Nephron progenitor cell (in vitro differentiated cells): Measurements from ENCODE around the gene LDHAL6B.
A peak's percentile ranks its signal among the peaks of the same experiment; 100 is the strongest.

Experiments
- DNase-seq: peaks from one replicate; pipeline ENCODE4 v3.0.0; 2021
- H3K27ac Mint-ChIP-seq: 2 replicates; pipeline ENCODE4 v1.8.0; 2021; ENCODE audit warnings: mild to moderate bottlenecking, moderate library complexity, mixed read lengths
- H3K27me3 Mint-ChIP-seq: 2 replicates; pipeline ENCODE4 v1.8.0; 2021; ENCODE audit warnings: mild to moderate bottlenecking, low read depth, mixed read lengths; ENCODE audit not compliant: poor library complexity
- H3K36me3 Mint-ChIP-seq: 2 replicates; pipeline ENCODE4 v1.8.0; 2021; ENCODE audit warnings: low read depth, mixed read lengths
- H3K4me1 Mint-ChIP-seq: 2 replicates; pipeline ENCODE4 v1.8.0; 2021; ENCODE audit warnings: mixed read lengths
- H3K4me3 Mint-ChIP-seq: 2 replicates; pipeline ENCODE4 v1.8.0; 2021; ENCODE audit warnings: mild to moderate bottlenecking, moderate library complexity, mixed read lengths
- H3K9me3 Mint-ChIP-seq: 2 replicates; pipeline ENCODE4 v1.8.0; 2021; ENCODE audit warnings: mild to moderate bottlenecking, moderate library complexity, mixed read lengths
- TF ChIP-seq, protein P1 (sequence below): fragments of 200-600 bp; sonication (generic); IDR thresholded peaks from 2 replicates; pipeline ENCODE4 v1.5.0; 2021; ENCODE audit warnings: antibody characterized with exemption

The LDHAL6B gene

DNA sequence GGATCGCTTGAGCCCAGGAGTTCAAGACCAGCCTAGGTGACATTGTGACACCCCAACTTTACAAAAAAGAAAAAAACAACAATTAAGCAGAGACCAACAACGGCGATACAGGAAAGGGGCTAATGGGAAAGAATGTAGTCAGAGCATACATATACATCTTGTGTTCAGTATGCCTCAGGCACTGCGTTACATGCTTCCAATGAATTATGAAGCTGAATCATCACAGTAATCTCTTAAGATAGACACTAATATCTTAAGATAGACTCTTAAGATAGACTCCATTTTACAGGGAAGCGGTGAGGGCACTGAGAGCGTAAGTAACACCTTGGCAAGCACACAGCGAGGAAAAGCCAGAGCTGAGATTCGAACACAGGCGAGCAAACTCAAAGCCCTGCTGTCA is 6.1 kb upstream of the LDHAL6B start:
- Mint-ChIP-seq H3K4me1 (peaks cover 14% of the 10 kb centered on the region), H3K4me3 (no peak overlapping the region), H3K36me3 (peaks cover 41% of the 10 kb centered on the region), H3K9me3 (no peaks in the 10 kb centered on the region), H3K27ac (peak overlapping the region; percentile 36), H3K27me3 (no peaks in the 10 kb centered on the region)
- no peak for DNase-seq
- TF ChIP-seq, protein P1, sequence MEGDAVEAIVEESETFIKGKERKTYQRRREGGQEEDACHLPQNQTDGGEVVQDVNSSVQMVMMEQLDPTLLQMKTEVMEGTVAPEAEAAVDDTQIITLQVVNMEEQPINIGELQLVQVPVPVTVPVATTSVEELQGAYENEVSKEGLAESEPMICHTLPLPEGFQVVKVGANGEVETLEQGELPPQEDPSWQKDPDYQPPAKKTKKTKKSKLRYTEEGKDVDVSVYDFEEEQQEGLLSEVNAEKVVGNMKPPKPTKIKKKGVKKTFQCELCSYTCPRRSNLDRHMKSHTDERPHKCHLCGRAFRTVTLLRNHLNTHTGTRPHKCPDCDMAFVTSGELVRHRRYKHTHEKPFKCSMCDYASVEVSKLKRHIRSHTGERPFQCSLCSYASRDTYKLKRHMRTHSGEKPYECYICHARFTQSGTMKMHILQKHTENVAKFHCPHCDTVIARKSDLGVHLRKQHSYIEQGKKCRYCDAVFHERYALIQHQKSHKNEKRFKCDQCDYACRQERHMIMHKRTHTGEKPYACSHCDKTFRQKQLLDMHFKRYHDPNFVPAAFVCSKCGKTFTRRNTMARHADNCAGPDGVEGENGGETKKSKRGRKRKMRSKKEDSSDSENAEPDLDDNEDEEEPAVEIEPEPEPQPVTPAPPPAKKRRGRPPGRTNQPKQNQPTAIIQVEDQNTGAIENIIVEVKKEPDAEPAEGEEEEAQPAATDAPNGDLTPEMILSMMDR = no peak

DNA sequence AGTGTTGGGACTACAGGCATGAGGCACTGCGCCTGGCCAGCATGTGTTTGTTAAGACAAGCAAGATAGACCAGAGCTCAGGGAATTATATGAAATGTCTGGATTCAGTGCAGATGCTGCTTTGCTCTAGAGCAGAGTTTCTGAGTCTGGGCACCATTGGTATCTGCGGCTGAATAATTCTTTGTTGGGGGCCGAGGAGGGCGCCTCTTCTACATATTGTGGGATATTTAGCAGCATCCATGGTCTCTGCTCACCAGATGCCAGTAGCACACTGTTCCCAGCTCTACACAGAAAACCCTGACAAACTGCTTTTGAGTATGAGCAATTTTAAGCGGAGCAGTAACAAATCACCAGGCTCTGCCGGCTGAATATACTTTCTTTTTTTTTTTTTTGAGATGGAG is 3.6 kb upstream of the LDHAL6B start:
- H3K4me1 Mint-ChIP-seq = peaks cover 4% of the 10 kb centered on the region
- no peak overlapping the region for H3K27ac Mint-ChIP-seq
- peaks cover 60% of the 10 kb centered on the region for H3K36me3 Mint-ChIP-seq
- H3K4me3 Mint-ChIP-seq = no peak overlapping the region
- TF ChIP-seq, protein P1 = no peak
- no peaks in the 10 kb centered on the region for H3K27me3 Mint-ChIP-seq
- DNase-seq = no peak
- no peaks in the 10 kb centered on the region for H3K9me3 Mint-ChIP-seq

DNA sequence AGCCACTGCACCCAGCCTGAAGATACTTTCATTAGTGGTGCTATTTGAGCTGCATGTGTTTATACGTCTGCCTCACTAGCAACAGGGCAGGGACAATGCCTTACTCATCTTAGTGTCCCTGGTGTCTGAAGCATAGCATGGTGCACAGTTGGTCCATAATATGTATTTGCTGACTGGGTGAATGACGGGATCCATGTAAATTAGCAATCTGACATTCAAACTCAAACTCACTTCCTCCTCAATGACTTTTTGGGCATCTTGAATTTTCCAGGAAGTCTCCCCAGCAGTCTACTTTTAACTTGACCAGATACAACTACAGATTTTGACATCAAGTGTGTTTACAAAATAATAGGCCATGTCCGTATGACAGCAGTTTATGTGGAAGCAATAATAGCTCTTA is 3.0 kb upstream of the LDHAL6B start:
- Mint-ChIP-seq H3K36me3 (peaks cover 65% of the 10 kb centered on the region), H3K27ac (no peak overlapping the region), H3K4me3 (no peak overlapping the region), H3K9me3 (no peaks in the 10 kb centered on the region), H3K27me3 (no peaks in the 10 kb centered on the region), H3K4me1 (peaks cover 4% of the 10 kb centered on the region)
- TF ChIP-seq, protein P1 = no peak
- DNase-seq = no peak

DNA sequence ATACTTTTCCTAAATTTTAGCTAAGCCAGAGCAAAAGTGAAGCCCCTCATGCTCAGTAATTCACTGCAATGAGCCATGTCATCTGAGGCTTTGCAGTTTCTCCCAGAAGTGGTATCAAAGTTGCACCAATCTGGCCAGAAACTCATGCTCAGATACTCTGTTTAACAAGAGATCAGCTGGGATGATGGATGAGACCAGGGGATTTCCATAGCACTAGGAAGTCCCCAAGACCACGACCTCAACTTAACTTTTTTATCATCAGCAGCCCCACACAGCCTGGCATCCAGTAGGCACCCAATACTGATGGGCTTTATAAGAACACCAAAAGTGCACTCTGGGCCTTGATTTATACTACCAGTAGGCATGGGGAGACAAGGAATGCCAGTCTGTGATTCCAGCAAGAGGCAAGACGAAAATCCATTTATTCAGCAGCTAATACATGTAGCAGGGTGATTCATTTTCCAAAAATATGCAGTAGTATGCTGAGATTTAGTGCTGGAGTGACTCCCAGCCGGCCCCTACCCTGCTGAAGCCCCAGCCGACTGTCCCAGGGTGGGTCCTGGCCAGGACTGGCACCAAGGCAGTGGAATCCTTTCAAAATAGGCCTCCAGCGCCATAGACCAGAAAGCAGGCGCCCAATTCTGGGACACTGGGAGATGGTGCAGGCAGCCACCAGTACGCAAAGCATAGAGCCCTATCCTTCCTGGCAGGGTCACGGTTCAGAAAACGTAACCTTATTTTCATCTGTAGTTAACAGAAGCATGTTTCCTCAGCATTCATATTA is 612 bp upstream of the LDHAL6B start:
- no peak overlapping the region for H3K4me3 Mint-ChIP-seq

DNA sequence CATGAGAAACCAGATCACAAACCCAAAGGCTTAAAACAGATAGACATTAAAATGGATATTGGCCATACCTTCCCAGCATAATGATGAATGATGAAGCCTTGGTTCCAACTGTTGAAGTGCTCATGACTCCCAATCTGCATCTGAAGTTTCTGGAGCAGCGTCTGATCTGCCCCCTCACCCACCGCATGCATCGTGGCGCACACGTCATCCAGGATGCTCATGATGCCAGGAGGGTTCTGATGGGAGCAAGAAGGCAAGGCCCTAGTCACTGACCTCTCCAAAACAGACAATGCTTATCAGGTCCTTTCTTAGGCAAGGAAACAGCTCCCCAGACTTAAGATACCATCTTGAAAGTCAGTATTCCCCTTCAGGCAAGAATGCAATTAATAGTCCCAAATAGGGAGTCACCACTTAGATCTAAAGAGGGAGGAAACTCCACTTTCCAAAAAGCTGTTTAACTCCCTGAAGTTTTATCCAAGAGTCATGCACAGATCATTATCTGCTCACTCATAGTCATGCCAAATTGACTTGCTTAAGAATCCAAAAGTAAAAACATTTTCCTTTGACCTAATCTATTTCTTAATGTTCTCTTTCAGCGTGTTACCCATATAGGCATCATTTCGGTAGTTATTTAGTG is 2.1 kb downstream of the LDHAL6B start:
- H3K4me3 Mint-ChIP-seq = no peak overlapping the region
- no peaks in the 10 kb centered on the region for H3K4me1 Mint-ChIP-seq
- no peaks in the 10 kb centered on the region for H3K27me3 Mint-ChIP-seq
- H3K27ac Mint-ChIP-seq = no peak overlapping the region
- peaks cover 66% of the 10 kb centered on the region for H3K36me3 Mint-ChIP-seq
- TF ChIP-seq, protein P1 = no peak
- no peaks in the 10 kb centered on the region for H3K9me3 Mint-ChIP-seq
- DNase-seq = no peak

More for the DNA sequence above, 612 bp upstream of the LDHAL6B start:
- no peak overlapping the region for H3K27ac Mint-ChIP-seq
- no peaks in the 10 kb centered on the region for H3K9me3 Mint-ChIP-seq
- DNase-seq = no peak
- TF ChIP-seq, protein P1 = no peak
- peaks cover 4% of the 10 kb centered on the region for H3K4me1 Mint-ChIP-seq
- no peaks in the 10 kb centered on the region for H3K27me3 Mint-ChIP-seq
- peaks cover 67% of the 10 kb centered on the region for H3K36me3 Mint-ChIP-seq
